ENCODE data around the gene TNFRSF17. TPM values are rescaled to one million over a fixed set of nuclear protein-coding genes. Genes with fewer than 3 reads are reported as not detected.

The TNFRSF17 gene
- total and polyA plus RNA-seq, 2 of the 8 experiments (the other 6 are each of a cell fraction or from before 2014, with no cell fraction given), result not detected

- Histone ChIP-seq H3K23me2 (ENCODE audit: low read depth, low read length) (0 out of 2 replicates have a peak, but pooled peaks cover 2% of the 10 kb centered on the region), H3K4me1 (replicated peaks in 1 of 4; ENCODE audit: control insufficient read depth in 3 of 4, insufficient read depth in 4 of 4, low read length in 3 of 4) (no peaks in the 10 kb centered on the region), H3K79me1 (ENCODE audit: low read depth, low read length) (no peaks in the 10 kb centered on the region), H2BK15ac (ENCODE audit: low read length) (no peak overlapping the region), H2BK12ac (ENCODE audit: low read depth, low read length) (no peak overlapping the region), H4K5ac (ENCODE audit: insufficient read length, low read depth, low read length) (no peak overlapping the region), H3K4ac (replicated peaks; ENCODE audit: insufficient read length, low read depth, low read length) (no peak overlapping the region), H3K27ac (ENCODE audit: low read depth, low read length) (no peak overlapping the region), H4K20me1 (replicated peaks in 1 of 2; ENCODE audit: control insufficient read depth in 1 of 2, insufficient read depth in 2 of 2, low read length in 2 of 2) (peaks cover 0 to 2% of the 10 kb centered on the region in 2 experiments), H2BK5ac (ENCODE audit: low read depth, low read length) (no peak overlapping the region), H3K79me2 (ENCODE audit: control insufficient read depth in 1 of 2, insufficient read depth in 2 of 2, low read length in 2 of 2) (no peaks in the 10 kb centered on the region), H3K23ac (ENCODE audit: insufficient read length) (no peak overlapping the region), H2AK5ac (ENCODE audit: low read depth, low read length) (no peak overlapping the region), H3K14ac (ENCODE audit: insufficient read length) (no peak overlapping the region), H3K36me3 (ENCODE audit: control insufficient read depth in 2 of 4, insufficient read depth in 4 of 4, low read length in 3 of 4) (no peaks in the 10 kb centered on the region), H2BK120ac (replicated peaks; ENCODE audit: low read depth, low read length) (no peak overlapping the region), H2AFZ (ENCODE audit: low read length) (no peak overlapping the region), H3K4me3 (ENCODE audit: extremely low read depth in 1 of 4, insufficient read depth in 2 of 4, low read depth in 3 of 4, low read length in 4 of 4) (no peak overlapping the region), H3K4me2 (ENCODE audit: insufficient read depth in 1 of 2, low read depth in 2 of 2, low read length in 2 of 2) (no peak overlapping the region), H3K9me3 (ENCODE audit: insufficient read depth in 2 of 2, low read depth in 1 of 2, low read length in 1 of 2) (no peaks in the 10 kb centered on the region), H4K8ac (ENCODE audit: extremely low read depth, insufficient read depth, low read length) (no peak overlapping the region), H3K27me3 (replicated peaks in 1 of 4; ENCODE audit: control insufficient read depth in 3 of 4, extremely low read depth in 1 of 4, insufficient read depth in 3 of 4, low read length in 3 of 4) (no peaks in the 10 kb centered on the region), H3K18ac (ENCODE audit: extremely low read depth, low read length) (no peak overlapping the region), H4K91ac (replicated peaks; ENCODE audit: insufficient read length, low read length) (no peak overlapping the region), H3K9ac (replicated peaks in 1 of 4; ENCODE audit: extremely low read depth in 1 of 4, low read depth in 3 of 4, low read length in 3 of 4) (no peak overlapping the region), H3K56ac (replicated peaks; ENCODE audit: insufficient read length, low read depth, low read length) (no peak overlapping the region), H2BK20ac (ENCODE audit: low read length) (no peak overlapping the region)
- no peak for DNase-seq (ENCODE audit: low read depth in 1 of 2, low spot score in 2 of 2)
- 100% methylated on average over 3 of the region's 3 CpGs; no CpG with 5 or more reads in 1 of the 2 experiments for WGBS, 2 experiments (ENCODE audit: extremely low coverage in 1 of 2, insufficient coverage in 1 of 2, insufficient read length in 1 of 2, insufficient replicate concordance in 2 of 2, low coverage in 1 of 2, low lambda C conversion rate in 2 of 2, missing lambda C conversion rate in 1 of 2)
- POLR2A ChIA-PET (ENCODE audit: partially characterized antibody), result no interaction called here
- CTCF ChIA-PET (ENCODE audit: partially characterized antibody), result no interaction called here
- FAIRE-seq, result no peak
- TF ChIP-seq CBX5 (IDR thresholded peaks at IDR 0.05; ENCODE audit: low read depth, low read length), result no peak
- TF ChIP-seq RXRA (IDR thresholded peaks at IDR 0.05; ENCODE audit: insufficient read depth, low read depth, low read length), result no peak
- TF ChIP-seq CTBP2 (IDR thresholded peaks at IDR 0.05; ENCODE audit: borderline replicate concordance, insufficient read depth, insufficient read length, low read length), result no peak
Observed at GRCh38 chr16:12006637-12007036, 41.6 kb downstream of the TNFRSF17 start.

Data from H1 (cell line).